ENCODE data around the gene GPR31. TPM values are rescaled to one million over a fixed set of nuclear protein-coding genes. Genes with fewer than 3 reads are reported as not detected.

GPR31 gene
- total RNA-seq, 1 experiment from 2014 or later: not detected

- Mint-ChIP-seq H3K36me3 (peaks cover 13% of the 10 kb centered on the region), H3K27ac (no peak overlapping the region), H3K9me3 (peaks cover 31% of the 10 kb centered on the region), H3K4me3 (no peak overlapping the region), H3K4me1 (peaks cover 14% of the 10 kb centered on the region), H3K27me3 (ENCODE audit: low read depth) (no peaks in the 10 kb centered on the region; the same call in 1 of the 2 replicates)
- ATAC-seq: peak; percentile 50
- POLR2A ChIA-PET: no interaction called here
- CTCF ChIA-PET: interaction anchor here (1.0 kb wide), 1 partner anchor 26 kb away, joined by 4 read pairs; no protein-coding TSS in a partner anchor
- TF ChIP-seq ETV6 (CRISPR knock-in tag; IDR thresholded peaks at IDR 0.05): no peak
- TF ChIP-seq ELF4 (CRISPR knock-in tag; IDR thresholded peaks at IDR 0.05; ENCODE audit: low read depth): no peak
- TF ChIP-seq TP53 (CRISPR knock-in tag; IDR thresholded peaks at IDR 0.05): no peak
- TF ChIP-seq GABPB1 (CRISPR knock-in tag; IDR thresholded peaks at IDR 0.05): no peak
- TF ChIP-seq USF1 (CRISPR knock-in tag; IDR thresholded peaks at IDR 0.05): no peak
- TF ChIP-seq, protein P1, sequence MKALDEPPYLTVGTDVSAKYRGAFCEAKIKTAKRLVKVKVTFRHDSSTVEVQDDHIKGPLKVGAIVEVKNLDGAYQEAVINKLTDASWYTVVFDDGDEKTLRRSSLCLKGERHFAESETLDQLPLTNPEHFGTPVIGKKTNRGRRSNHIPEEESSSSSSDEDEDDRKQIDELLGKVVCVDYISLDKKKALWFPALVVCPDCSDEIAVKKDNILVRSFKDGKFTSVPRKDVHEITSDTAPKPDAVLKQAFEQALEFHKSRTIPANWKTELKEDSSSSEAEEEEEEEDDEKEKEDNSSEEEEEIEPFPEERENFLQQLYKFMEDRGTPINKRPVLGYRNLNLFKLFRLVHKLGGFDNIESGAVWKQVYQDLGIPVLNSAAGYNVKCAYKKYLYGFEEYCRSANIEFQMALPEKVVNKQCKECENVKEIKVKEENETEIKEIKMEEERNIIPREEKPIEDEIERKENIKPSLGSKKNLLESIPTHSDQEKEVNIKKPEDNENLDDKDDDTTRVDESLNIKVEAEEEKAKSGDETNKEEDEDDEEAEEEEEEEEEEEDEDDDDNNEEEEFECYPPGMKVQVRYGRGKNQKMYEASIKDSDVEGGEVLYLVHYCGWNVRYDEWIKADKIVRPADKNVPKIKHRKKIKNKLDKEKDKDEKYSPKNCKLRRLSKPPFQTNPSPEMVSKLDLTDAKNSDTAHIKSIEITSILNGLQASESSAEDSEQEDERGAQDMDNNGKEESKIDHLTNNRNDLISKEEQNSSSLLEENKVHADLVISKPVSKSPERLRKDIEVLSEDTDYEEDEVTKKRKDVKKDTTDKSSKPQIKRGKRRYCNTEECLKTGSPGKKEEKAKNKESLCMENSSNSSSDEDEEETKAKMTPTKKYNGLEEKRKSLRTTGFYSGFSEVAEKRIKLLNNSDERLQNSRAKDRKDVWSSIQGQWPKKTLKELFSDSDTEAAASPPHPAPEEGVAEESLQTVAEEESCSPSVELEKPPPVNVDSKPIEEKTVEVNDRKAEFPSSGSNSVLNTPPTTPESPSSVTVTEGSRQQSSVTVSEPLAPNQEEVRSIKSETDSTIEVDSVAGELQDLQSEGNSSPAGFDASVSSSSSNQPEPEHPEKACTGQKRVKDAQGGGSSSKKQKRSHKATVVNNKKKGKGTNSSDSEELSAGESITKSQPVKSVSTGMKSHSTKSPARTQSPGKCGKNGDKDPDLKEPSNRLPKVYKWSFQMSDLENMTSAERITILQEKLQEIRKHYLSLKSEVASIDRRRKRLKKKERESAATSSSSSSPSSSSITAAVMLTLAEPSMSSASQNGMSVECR (CRISPR knock-in tag; IDR thresholded peaks at IDR 0.05; ENCODE audit: borderline replicate concordance): no peak
- TF ChIP-seq NFYB (CRISPR knock-in tag; conservative IDR thresholded peaks at IDR 0.05; ENCODE audit: low read depth): no peak
- no peak for TF ChIP-seq ZNF317 (CRISPR knock-in tag; IDR thresholded peaks at IDR 0.05; ENCODE audit: borderline replicate concordance, low read depth)
- no peak for TF ChIP-seq GTF2I (CRISPR knock-in tag; conservative IDR thresholded peaks at IDR 0.05)
- TF ChIP-seq ZNF416 (CRISPR knock-in tag; IDR thresholded peaks at IDR 0.05): no peak
- DNase-seq (ENCODE audit: low spot score): no peak
Measured at GRCh38 chr6:167116109-167116837, 41.5 kb downstream of the GPR31 start.

GRCh38 chr6:167115054-167115453 lies 42.7 kb downstream of the GPR31 start:
- no peak overlapping the region for H3K4me3 Mint-ChIP-seq
- peaks cover 13% of the 10 kb centered on the region for H3K4me1 Mint-ChIP-seq
- ChIA-PET POLR2A (no interaction called here), CTCF (no interaction called here)
- no peak for TF ChIP-seq FOXK1 (CRISPR knock-in tag; IDR thresholded peaks at IDR 0.05)
- no peak for TF ChIP-seq NFYB (CRISPR knock-in tag; conservative IDR thresholded peaks at IDR 0.05; ENCODE audit: low read depth)
- peak; percentile 54 for ATAC-seq
- H3K36me3 Mint-ChIP-seq: peaks cover 6% of the 10 kb centered on the region; the same call in 1 of the 2 replicates
- no peaks in the 10 kb centered on the region; the same call in 1 of the 2 replicates for H3K27me3 Mint-ChIP-seq (ENCODE audit: low read depth)
- peaks cover 23% of the 10 kb centered on the region for H3K9me3 Mint-ChIP-seq
- DNase-seq (ENCODE audit: low spot score): peak; percentile 23
- no peak overlapping the region for H3K27ac Mint-ChIP-seq

GRCh38 chr6:167113935-167114910 lies 43.6 kb downstream of the GPR31 start:
- DNase-seq (ENCODE audit: low spot score) (no peak), ATAC-seq (no peak)
- Mint-ChIP-seq H3K27me3 (ENCODE audit: low read depth) (no peaks in the 10 kb centered on the region; the same call in 1 of the 2 replicates), H3K4me3 (no peak overlapping the region), H3K9me3 (peaks cover 15% of the 10 kb centered on the region), H3K27ac (no peak overlapping the region), H3K4me1 (peaks cover 13% of the 10 kb centered on the region), H3K36me3 (no peaks in the 10 kb centered on the region)
- CTCF ChIA-PET: interaction anchor here (0.6 to 0.9 kb wide), 2 partner anchors 28 to 49 kb away, joined by 3 read pairs; no protein-coding TSS in a partner anchor
- POLR2A ChIA-PET: interaction anchor here (0.6 kb wide), 1 partner anchor 29 kb away, joined by 3 read pairs; no protein-coding TSS in a partner anchor
- TF ChIP-seq NR1H2 (CRISPR knock-in tag; IDR thresholded peaks at IDR 0.05) (no peak), SMAD3 (CRISPR knock-in tag; IDR thresholded peaks at IDR 0.05; ENCODE audit: borderline replicate concordance) (no peak), ZNF138 (CRISPR knock-in tag; conservative IDR thresholded peaks at IDR 0.05) (no peak), OVOL2 (CRISPR knock-in tag; IDR thresholded peaks at IDR 0.05; ENCODE audit: borderline replicate concordance) (no peak), SP1 (CRISPR knock-in tag; conservative IDR thresholded peaks at IDR 0.05) (no peak), CTCF (IDR thresholded peaks at IDR 0.05) (no peak), ERG (CRISPR knock-in tag; IDR thresholded peaks at IDR 0.05) (no peak), CBFB (CRISPR knock-in tag; IDR thresholded peaks at IDR 0.05; ENCODE audit: low read depth) (no peak)
- TF ChIP-seq, protein P2, sequence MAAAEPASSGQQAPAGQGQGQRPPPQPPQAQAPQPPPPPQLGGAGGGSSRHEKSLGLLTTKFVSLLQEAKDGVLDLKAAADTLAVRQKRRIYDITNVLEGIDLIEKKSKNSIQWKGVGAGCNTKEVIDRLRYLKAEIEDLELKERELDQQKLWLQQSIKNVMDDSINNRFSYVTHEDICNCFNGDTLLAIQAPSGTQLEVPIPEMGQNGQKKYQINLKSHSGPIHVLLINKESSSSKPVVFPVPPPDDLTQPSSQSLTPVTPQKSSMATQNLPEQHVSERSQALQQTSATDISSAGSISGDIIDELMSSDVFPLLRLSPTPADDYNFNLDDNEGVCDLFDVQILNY (CRISPR knock-in tag; IDR thresholded peaks at IDR 0.05): no peak
